ENCODE measurements around the gene SPATA31D4.

DNA sequence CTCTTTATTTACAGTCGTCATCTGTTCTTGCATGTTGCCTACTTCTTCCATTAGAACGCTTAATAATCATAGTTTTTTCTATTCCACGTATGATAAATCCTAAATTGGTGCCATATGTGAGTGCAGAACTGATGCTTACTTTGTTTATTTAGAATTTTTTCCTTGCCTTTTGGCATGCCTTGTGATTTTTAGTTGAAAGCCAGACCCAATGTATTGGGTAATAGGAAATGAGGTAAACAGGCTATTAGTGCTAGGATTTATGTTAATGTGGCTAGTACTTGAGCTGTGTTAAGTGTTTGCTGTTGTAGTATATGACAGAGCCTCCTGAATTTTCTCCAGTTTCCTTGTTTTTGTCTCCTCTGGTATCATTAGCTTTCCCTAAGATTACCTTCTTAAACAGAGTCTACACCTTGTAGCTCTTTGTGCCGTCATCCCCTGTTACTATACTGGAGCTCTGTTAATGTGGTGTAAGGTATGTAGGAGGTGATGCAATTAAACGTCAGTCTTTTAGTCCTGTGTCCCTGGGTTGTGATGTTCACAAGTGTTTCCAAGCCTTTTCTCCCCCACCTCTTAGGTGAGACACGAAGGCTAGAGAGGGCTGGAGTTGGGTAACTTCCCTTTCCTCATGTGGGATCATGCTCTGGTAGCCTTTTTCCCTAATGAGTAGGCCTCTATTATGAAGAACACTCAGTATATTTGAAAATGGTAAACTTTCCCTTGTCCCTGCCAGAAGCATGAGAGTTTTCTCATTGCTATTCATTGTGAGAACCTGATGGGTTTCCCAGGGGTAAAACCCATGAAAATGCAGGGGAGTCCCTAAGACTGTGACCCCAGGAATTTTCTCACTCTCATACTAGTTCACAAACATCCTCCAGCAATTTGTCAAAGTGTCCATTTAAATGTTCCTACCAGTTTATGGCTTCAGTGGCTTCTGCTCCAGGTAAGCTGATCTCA lies 36.3 kb downstream of the SPATA31D4 start:
- TF ChIP-seq, protein P1, sequence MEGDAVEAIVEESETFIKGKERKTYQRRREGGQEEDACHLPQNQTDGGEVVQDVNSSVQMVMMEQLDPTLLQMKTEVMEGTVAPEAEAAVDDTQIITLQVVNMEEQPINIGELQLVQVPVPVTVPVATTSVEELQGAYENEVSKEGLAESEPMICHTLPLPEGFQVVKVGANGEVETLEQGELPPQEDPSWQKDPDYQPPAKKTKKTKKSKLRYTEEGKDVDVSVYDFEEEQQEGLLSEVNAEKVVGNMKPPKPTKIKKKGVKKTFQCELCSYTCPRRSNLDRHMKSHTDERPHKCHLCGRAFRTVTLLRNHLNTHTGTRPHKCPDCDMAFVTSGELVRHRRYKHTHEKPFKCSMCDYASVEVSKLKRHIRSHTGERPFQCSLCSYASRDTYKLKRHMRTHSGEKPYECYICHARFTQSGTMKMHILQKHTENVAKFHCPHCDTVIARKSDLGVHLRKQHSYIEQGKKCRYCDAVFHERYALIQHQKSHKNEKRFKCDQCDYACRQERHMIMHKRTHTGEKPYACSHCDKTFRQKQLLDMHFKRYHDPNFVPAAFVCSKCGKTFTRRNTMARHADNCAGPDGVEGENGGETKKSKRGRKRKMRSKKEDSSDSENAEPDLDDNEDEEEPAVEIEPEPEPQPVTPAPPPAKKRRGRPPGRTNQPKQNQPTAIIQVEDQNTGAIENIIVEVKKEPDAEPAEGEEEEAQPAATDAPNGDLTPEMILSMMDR (IDR thresholded peaks at IDR 0.05) = no peak
- TF ChIP-seq POLR2AphosphoS5 (IDR thresholded peaks at IDR 0.05; ENCODE audit: insufficient read depth in 1 of 2, low read depth in 1 of 2) (no peak), POLR2A (IDR thresholded peaks at IDR 0.05) (no peak)
